NCI-H146 treated with DMSO at 0.1 percent for 48 hours (cell line): ENCODE measurements around the gene TMEM259.
A peak's percentile ranks its signal among the peaks of the same experiment; 100 is the strongest.

Source experiments
- DNase-seq: peaks from one replicate; lab custom pipeline; 2025; ENCODE audit not compliant: unreplicated experiment; lab: John Stamatoyannopoulos, UW

Gene TMEM259

DNA sequence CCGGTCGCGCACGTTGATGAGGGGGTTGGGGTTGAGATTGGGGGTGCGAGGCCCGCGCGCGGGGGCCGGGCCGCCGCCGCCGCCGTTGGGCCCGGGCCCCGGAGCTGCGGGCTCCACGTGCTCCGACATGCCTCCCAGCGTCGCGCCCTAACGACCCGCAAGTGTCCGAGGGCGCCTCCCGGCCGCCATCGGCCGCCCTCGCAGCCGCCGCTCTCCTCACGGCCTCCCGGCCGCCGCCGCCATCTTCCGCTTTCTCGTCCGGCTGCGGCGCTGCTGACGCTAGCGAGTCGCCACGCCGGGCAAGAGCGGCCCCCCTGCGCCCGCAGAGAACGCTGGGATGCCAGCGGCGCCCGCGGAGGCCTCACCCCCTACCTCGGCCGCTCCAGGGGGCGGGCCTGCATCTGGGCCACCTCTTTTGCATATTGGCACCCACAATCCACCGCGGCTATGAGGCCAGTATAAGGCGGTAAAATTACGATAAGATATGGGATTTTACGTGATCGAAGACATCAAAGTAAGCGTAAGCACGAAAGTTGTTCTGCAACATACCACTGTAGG lies at the start of gene TMEM259:
TSS of gene TMEM259 (minus strand) at position 256 of the 558 bp plus-strand sequence. CDS start at position 129, 127 bp downstream.
- peak; percentile 81 for DNase-seq

DNA sequence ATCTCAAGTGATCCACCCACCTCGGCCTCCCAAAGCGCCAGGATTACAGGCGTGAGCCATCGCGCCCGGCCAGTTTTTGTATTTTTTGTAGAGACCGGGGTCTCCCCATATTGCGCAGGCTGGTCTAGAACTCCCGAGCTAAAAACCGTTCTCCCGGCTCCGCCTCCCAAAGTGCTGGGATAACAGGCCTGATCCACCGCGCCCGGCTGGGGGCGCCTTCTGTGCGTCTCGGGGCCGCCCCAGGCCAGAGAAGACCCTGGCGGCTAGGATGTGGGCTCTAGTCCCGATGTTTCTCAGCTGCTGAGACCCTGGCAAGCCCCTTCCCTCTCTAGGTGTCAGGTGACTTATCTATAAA lies 49.6 kb upstream of the TMEM259 start:
- no peak for DNase-seq

DNA sequence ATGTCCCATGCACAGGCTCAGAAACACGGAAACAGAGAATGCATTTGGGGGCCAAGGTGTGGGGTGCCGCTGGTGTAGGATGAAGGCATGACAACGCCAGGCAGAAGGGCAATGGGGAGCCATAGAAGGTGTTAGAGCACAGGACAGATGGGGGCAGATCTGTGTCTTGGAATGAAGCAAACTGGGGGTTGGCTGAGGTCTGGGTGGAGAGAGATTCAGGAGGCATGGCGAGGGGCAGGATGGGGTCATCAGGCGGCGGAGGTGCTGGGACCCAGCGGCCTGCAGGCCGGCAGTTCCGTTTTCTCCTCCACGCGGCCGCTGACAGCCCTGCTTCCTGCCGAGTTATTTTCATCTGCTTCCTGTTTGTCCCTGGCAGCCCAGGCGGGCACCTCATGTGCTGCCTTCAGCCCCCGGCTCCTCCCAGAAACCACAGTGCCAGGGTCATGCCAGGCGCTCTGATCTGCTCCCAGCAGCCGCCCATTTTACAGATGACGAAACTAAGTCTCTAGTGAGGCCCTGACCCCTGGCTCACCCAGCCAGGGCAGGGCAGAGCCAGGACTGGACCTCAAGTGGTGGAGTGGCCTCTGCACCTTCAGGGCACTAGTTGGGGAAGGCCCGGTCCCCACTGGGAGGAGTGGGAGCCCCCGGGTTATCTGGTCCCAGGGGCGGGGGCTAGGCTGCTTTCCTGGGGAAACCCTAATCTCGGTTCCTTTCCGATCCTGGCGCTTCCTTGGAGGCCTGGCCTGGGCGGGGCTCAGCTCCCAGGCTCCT lies 48.3 kb upstream of the TMEM259 start:
- DNase-seq: no peak

DNA sequence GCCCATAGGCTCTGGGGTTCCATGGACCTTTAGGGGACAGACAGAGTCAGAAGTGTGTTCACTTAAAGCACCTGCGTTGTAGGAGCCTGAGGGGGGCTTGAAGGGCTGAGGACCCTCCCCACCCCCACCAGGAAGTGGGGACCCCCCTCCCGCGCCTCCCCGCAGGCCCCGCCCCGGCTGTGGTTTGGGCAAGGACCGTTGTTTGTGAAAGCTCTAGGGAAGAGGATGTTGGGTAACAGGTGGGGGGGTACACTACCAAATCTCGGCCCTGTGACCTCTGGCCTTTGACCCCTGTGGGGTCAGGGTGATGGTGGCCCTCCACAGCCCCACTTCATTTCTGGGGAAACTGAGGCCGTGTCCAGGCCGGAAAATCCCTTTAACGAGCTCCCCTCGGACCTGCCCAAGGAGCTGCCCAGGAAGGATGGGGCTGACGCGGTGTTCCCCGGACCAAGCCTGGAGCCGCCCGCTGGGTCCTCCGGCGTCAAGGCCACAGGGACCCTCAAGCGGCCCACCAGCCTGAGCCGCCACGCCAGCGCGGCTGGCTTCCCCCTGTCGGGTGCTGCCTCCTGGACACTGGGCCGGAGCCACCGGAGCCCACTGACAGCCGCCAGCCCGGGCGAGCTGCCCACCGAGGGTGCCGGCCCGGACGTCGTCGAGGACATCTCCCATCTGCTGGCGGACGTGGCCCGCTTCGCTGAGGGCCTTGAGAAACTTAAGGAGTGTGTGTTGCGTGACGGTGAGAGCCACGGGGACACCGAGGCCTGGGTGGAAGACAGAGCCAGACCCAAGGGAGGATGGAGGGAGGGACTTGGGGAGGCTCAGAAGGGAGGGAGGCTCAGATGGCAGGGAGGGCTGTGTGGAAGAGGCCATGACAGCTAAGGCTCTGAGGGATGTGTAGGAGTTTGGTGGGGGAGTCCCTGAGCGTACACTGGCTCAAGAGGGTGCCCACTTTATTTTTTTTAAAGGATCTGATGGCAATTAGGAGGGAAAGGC lies 47.4 kb upstream of the TMEM259 start:
- no peak for DNase-seq

DNA sequence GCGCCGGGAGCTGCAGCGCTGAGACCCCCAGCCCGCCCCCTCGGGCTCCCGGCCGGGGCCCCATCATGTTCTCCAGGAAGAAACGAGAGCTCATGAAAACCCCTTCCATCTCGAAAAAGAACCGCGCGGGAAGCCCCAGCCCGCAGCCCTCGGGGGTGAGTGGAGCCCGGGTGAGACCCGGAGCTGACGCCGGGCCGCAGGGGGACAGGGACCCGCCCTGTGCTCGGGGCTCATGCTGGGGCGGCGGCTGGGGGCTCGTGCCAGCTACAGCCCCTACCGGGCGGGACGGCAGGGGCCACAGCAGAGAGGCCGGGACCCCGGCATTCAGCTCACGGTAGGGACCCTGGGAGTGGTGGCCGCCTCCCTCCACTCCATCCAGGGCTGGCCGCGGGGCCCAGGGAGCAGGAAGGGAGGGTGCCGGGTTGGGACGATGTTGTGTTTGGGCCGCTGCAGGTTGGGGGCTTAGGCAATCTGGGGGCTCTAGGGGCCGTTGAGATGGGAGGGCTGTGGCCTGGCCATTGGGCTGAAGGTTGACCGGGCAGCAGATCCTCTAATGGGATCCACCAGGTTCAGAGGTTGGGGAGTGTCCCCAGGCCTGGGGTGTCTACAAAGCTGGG lies 46.5 kb upstream of the TMEM259 start:
- no peak for DNase-seq

DNA sequence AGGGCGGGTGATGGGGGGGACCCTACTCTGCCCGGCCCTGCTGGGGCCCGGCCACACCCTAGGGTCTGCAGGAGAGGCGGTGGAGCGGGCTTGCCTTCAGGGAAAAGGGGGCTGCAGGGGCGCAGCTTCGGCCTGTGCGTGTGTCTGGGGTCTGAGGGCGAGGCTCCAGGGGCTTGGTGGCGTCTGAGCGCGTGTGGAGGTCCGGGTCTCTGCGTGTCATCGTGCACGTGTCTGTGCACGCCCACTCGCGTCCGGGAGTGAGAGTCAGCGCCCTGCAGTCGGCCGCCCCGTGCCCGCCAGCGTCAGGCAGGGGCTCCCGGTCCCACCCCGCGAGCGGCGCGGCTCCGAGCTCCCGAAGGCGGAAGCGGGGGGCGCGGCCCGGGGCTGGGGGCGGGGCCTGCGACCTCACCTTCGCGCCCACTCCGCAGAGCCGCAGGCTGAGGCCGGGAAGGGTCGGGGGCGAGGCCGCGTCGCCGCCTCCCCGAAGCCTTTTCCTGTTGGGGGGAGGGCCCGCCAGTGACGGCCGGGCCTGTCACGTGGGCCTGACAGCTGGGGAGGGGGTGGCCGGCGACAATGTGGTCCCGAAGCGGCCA lies 45.9 kb upstream of the TMEM259 start, which contains the start of gene ARHGAP45:
TSS of gene ARHGAP45 (plus strand) at position 420 of the 593 bp plus-strand sequence. CDS start 239 bp downstream, outside the sequence.
- no peak for DNase-seq

DNA sequence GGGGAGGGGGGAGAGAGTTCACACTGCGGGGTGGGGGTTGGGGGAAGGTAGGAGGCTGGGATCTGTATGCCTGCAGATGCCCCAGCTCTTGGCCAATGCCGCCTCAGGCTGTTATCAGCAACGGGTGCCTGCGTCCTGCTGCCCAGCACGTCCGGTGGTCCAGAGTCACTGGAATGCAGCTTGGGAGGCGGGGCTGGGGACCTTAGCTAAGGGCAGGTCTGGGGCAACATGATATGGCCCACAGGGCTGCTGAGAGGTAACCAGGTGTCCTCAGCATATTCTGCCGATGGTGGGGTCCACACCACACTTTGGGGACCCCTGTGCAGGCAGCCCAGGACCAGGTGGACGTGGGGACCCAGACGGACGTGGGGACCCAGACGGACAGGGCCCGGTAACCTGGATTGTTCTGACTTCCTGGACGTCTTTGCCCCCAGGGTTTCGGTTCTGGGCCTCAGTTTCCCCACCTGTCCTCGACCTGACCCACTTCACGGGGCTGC lies 45.4 kb upstream of the TMEM259 start:
- DNase-seq: no peak

DNA sequence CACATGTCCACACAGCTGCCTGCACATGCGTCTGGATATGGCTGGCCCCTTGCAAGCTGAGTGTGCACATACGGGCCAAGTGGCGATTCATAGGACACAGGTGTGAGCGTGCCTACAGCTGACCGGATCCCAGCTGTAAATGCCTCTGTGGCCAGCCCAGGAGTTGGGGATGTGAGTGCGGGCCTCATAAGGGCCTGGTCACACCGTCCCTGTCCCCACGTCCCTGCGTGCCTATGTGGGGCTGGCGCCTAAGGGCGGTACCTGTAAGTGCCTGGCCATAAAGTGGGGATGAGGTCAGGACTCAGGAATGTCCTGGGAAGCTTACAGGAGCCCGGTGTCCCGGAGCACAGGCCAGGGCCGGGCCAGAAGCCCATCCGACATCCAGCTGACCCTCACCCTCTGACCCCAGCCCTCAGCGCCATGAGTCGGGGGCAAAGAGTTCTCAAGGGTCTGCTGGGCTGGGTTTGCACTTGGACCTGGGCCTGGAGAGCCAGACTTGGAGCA lies 44.7 kb upstream of the TMEM259 start:
- no peak for DNase-seq

DNA sequence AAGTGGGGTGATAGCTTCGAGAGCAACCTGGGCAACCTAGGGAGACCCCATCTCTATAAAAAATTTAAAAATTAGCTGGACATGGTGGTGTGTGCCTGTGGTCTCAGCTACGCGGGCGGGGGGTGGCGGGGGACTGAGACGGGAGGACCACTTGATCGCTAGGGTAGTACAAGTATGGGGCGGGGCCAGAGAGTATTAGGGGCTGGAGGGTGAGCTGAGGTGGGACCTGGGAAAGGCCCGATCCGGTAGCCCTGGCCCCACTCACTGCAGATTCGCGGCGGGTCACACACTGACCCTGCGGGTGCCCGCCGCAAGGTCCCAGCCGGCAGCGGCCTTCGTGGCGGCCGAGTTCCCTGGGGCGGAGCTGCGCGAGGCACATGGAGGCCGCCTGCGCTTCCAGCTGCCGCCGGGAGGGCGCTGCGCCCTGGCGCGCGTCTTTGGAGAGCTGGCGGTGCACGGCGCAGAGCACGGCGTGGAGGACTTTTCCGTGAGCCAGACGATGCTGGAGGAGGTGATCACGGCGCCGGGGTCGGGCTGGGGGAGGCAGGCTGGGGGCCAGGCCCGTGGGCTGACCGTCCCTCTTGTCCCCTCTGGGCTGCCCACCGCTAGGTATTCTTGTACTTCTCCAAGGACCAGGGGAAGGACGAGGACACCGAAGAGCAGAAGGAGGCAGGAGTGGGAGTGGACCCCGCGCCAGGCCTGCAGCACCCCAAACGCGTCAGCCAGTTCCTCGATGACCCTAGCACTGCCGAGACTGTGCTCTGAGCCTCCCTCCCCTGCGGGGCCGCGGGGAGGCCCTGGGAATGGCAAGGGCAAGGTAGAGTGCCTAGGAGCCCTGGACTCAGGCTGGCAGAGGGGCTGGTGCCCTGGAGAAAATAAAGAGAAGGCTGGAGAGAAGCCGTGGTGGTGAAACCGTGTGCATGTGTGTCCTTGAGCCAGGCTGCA lies 44.0 kb upstream of the TMEM259 start:
- DNase-seq: no peak

DNA sequence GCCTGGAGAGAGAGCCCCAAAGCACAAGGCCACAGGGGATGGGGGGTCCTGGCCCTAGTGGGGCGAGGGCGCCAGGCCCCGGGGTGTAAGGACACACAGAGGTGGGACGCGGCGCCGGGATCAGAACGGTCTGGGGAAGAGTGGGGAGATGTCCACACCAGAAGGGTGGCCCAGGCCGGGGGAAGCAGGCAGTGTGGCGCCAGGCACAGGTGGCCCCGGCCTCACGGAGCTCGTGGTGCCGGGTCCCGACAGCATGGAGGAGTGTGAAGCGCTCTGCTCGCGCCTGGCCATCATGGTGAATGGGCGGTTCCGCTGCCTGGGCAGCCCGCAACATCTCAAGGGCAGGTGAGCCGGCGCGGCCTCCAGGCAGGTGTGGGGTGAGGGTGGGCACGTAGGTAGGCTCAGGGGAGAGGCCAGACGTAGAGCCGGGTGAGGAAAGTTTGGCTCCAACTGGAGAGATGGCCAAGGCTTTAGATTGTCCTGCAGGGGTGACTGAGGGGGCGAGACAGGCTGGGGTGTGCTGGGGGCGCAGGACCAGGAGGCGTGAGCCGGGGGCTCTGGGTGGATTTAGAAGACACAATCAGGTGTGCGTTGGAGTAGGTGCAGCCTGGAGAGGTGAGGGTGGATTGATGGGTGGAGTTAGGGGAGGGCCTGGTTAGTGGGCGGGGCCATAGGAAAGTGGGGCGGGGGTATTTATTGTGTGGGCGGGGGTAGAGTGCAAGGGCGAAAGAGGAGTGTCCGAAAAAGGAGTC lies 43.2 kb upstream of the TMEM259 start:
- no peak for DNase-seq

DNA sequence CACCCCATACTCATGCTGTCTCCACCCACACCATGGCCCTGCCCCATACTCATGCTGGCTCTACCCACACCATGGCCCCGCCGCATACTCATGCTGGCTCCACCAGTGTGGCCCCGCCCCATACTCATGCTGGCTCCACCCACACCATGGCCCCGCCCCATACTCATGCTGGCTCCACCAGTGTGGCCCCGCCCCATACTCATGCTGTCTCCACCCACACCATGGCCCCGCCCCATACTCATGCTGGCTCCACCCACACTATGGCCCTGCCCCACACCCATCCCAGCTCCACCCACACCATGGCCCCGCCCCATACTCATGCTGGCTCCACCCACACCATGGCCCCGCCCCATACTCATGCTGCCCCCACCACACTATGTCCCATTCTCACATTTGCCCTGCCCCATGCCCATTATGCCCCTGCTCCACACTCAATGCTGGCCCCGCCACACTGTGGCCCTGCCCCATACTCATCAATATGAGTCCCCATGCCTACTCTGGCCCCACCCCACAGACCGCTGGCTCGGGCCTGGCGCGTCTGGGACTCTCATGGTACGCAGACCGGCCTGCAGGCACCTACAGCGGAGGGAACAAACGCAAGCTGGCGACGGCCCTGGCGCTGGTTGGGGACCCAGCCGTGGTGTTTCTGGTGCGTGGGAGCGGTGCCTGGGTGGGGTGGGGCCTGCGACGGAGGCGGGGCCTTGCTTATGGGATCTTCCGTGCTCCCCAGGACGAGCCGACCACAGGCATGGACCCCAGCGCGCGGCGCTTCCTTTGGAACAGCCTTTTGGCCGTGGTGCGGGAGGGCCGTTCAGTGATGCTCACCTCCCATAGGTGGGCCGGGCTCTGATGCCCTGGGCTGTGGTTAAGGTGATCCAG lies 42.3 kb upstream of the TMEM259 start:
- DNase-seq: no peak

DNA sequence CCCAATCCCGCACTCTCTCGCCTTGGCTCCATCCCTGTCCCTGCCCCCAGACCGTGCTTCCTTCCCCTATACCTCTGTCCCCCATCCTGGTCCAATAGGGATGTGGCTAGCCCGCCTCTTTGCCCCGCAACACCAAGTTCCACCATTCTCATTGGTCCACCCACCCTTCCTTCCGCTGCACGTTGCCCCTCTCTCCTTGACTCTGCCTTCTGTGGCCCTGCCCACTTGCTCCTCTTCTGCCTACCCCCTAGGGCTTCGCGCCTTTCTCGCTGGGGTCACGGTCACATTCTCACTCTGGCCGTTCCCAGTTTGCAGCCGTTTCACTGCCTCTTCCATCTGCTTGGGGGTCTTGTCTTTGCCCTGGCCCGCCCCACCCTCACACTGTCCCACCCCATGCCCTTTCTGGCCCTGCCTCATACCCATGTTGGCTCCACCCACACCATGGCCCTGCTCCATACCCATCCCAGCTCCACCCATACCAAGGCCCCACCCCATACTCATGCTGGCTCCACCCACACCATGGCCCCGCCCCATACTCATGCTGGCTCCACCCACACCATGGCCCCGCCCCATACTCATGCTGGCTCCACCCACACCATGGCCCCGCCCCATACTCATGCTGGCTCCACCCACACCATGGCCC lies 41.6 kb upstream of the TMEM259 start:
- no peak for DNase-seq

DNA sequence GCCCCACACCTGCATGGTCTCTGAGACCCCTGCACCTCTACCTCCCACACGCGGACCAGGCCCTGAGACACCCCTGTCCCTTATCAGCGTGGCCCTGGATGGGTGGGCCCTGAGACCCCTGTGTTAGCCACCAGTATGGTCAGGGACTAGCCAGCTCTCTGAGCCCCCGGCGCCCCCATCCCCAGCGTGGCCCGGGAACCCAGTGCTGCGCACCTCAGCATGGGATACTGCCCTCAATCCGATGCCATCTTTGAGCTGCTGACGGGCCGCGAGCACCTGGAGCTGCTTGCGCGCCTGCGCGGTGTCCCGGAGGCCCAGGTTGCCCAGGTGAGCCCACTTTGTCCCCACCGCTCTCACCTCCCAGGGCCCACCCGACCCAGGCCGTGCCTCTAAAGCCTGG lies 41.1 kb upstream of the TMEM259 start:
- DNase-seq: no peak

DNA sequence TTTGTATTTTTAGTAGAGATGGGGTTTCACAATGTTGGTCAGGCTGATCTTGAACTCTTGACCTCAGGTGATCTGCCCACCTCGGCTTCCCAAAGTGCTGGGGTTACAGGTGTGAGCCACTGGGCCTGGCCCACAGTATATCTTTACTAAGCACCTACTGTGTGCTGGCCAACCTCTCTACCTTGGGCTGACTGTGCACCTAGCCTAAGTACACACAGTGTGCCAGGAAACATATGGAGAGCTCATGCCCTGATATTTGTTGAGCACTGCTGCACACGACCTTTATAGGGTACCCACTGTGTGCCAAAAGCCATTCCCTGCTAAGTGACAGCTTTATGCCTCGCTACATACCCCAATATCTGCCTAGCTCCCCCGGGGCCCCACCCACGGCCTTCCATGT lies 39.8 kb upstream of the TMEM259 start:
- no peak for DNase-seq

DNA sequence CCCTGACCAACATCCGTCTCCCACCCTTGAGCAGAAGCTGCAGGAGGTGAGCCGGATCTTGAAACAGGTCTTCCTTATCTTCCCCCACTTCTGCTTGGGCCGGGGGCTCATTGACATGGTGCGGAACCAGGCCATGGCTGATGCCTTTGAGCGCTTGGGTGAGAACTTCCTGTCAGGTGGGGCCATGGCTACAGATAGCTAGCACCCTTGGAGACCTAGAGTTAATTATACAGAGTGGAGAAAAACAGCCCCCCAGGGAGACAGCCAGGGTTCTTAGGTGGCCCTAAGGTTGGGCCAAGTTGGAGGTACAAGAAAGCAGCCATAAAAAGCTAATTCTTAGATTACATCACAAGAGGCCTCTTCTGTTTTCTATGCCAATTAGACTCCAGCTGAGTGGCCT lies 37.2 kb upstream of the TMEM259 start:
- no peak for DNase-seq

DNA sequence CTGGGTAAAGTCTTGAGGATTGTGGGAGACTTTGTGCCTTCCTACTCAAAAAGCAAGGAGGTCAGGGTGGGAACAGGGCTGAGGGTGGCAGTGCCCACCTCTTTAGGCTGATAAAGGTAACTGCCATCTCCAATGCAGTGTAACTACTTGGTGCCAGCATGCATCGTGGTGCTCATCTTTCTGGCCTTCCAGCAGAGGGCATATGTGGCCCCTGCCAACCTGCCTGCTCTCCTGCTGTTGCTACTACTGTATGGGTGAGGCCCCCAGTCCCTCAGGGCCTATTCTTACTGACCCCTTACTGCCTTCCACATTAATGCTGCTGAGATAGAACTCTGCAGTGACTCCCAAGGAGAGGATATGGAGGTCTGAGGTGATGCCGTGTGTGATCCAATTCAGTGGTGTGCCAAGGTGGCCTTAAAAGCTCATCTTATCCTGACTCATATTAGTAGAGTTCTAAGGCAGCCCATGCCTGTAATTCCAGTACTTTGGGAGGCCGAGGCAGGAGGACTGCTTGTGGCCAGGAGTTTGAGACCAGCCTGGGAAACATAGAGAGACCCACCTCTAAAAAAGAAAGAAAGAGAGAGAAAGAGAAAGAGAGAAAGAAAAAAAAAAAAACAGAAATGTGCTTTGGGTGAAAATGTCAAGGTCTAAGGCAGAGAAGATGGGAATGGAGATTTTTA lies 36.4 kb upstream of the TMEM259 start:
- DNase-seq: no peak
